ENCODE data around the gene FAM131B. TPM values are rescaled to one million over a fixed set of nuclear protein-coding genes. Genes with fewer than 3 reads are reported as not detected.

Gene FAM131B
- total and polyA plus RNA-seq, 2 of the 13 experiments (the other 11 are each of a cell fraction or from before 2014, with no cell fraction given), result 0.07 TPM; not detected in 1

- TF ChIP-seq CTCF (CRISPR knock-in tag; IDR thresholded peaks at IDR 0.05) (peak; percentile 80), SMAD3 (CRISPR knock-in tag; IDR thresholded peaks at IDR 0.05) (peak; percentile 58; the same call in 1 of the 2 replicates), ZSCAN25 (CRISPR knock-in tag; IDR thresholded peaks at IDR 0.05) (0 out of 2 replicates have a peak, but pooled peaks have one; percentile 5), E2F2 (CRISPR knock-in tag; IDR thresholded peaks at IDR 0.05; ENCODE audit: borderline replicate concordance) (no peak), PITX1 (CRISPR knock-in tag; IDR thresholded peaks at IDR 0.05) (0 out of 2 replicates have a peak, but pooled peaks have one; percentile 31), ZNF205 (CRISPR knock-in tag; IDR thresholded peaks at IDR 0.05) (no peak), TAF1 (CRISPR knock-in tag; IDR thresholded peaks at IDR 0.05) (peak; percentile 10; the same call in 1 of the 2 replicates), FIP1L1 (IDR thresholded peaks at IDR 0.05; ENCODE audit: borderline replicate concordance, insufficient read depth, low read depth, low read length) (no peak), RAD21 (CRISPR knock-in tag; IDR thresholded peaks at IDR 0.05) (peak; percentile 60; the same call in 1 of the 2 replicates), ZNF574 (CRISPR knock-in tag; IDR thresholded peaks at IDR 0.05) (0 out of 2 replicates have a peak, but pooled peaks have one; percentile 20), ZBTB7B (CRISPR knock-in tag; IDR thresholded peaks at IDR 0.05) (no peak; the same call in 1 of the 2 replicates), ZNF281 (CRISPR knock-in tag; IDR thresholded peaks at IDR 0.05; ENCODE audit: borderline replicate concordance) (no peak), ZMYM4 (CRISPR knock-in tag; IDR thresholded peaks at IDR 0.05) (peak; percentile 27; the same call in 1 of the 2 replicates), CBX2 (IDR thresholded peaks at IDR 0.05; ENCODE audit: low read depth, low read length) (no peak), CBX2 (CRISPR knock-in tag; IDR thresholded peaks at IDR 0.05; ENCODE audit: low read depth) (peak; percentile 57; the same call in 1 of the 2 replicates), ZNF337 (CRISPR knock-in tag; IDR thresholded peaks at IDR 0.05; ENCODE audit: borderline replicate concordance, low read depth) (no peak), MYPOP (CRISPR knock-in tag; IDR thresholded peaks at IDR 0.05) (0 out of 2 replicates have a peak, but pooled peaks have one; percentile 59), GMEB2 (CRISPR knock-in tag; IDR thresholded peaks at IDR 0.05; ENCODE audit: low read depth) (no peak)
Measured at GRCh38 chr7:143380260-143380645, 17.7 kb upstream of the FAM131B start (continued).

Data from HepG2 (cell line).